DMS 273 treated with DMSO at 0.1 percent for 48 hours (cell line): ENCODE data around the gene PDXK.

Source experiments
- DNase-seq: peaks from one replicate; lab custom pipeline; 2025; lab: John Stamatoyannopoulos, UW

Gene PDXK

GRCh38 chr21:43763901-43764523 is 45.1 kb downstream of the PDXK start:
- no peak for DNase-seq

- no peak for DNase-seq
These were observed 45.9 kb downstream of the PDXK start for GRCh38 chr21:43764576-43765495.

GRCh38 chr21:43766734-43767497 is 48.0 kb downstream of the PDXK start:
- no peak for DNase-seq

- DNase-seq = no peak
These were observed 48.6 kb downstream of the PDXK start for GRCh38 chr21:43767498-43767983.

GRCh38 chr21:43767984-43768867 is 49.3 kb downstream of the PDXK start:
- DNase-seq = no peak

GRCh38 chr21:43768868-43769167 is 49.9 kb downstream of the PDXK start:
- DNase-seq = no peak

GRCh38 chr21:43769325-43769958 is 50.5 kb downstream of the PDXK start:
- no peak for DNase-seq

- DNase-seq = no peak
These were observed 51.2 kb downstream of the PDXK start for GRCh38 chr21:43770066-43770655.

- no peak for DNase-seq
These were observed 52.3 kb downstream of the PDXK start for GRCh38 chr21:43771199-43771675.

- no peak for DNase-seq
These were observed 52.9 kb downstream of the PDXK start for GRCh38 chr21:43771698-43772424.

- no peak for DNase-seq
These were observed 53.5 kb downstream of the PDXK start for GRCh38 chr21:43772425-43772821.

GRCh38 chr21:43774163-43774562 is 55.2 kb downstream of the PDXK start:
- DNase-seq = no peak

- no peak for DNase-seq
These were observed 56.3 kb downstream of the PDXK start for GRCh38 chr21:43775190-43775589.

- no peak for DNase-seq
These were observed 57.0 kb downstream of the PDXK start, which contains the start of gene CSTB for GRCh38 chr21:43775795-43776430. Gene CSTB (minus strand): TSS chr21:43776308. CDS start chr21:43776269, 39 bp downstream.

- DNase-seq = no peak
These were observed 59.0 kb downstream of the PDXK start for GRCh38 chr21:43777953-43778352.

- no peak for DNase-seq
These were observed 59.8 kb downstream of the PDXK start for GRCh38 chr21:43778469-43779335.

GRCh38 chr21:43779660-43780059 is 60.7 kb downstream of the PDXK start:
- no peak for DNase-seq

- no peak for DNase-seq
These were observed 62.9 kb downstream of the PDXK start for GRCh38 chr21:43781846-43782245.
